D721Med (cell line): Measurements from ENCODE around the gene NBPF1.
"Not testable (repeated sequence)": the region's sequence is repeated elsewhere in the genome, so short reads cannot be mapped to it uniquely, and the experiment has no call there.

ENCODE experiments used
- DNase-seq: peaks from one replicate; pipeline ENCODE4 v3.0.0; 2011; ENCODE audit warnings: low spot score; ENCODE audit not compliant: insufficient read length
- FAIRE-seq: peaks from 2 replicates; lab custom pipeline; 2011; peaks lifted over from hg19 to GRCh38; lab: Jason Lieb, UNC
- TF ChIP-seq, protein P1 (sequence below): IDR thresholded peaks from 2 replicates; pipeline ENCODE4 v1.5.1; 2012; ENCODE audit warnings: mild to moderate bottlenecking, control low read depth; ENCODE audit not compliant: insufficient read depth; ENCODE audit errors: missing control alignments

The NBPF1 gene

DNA sequence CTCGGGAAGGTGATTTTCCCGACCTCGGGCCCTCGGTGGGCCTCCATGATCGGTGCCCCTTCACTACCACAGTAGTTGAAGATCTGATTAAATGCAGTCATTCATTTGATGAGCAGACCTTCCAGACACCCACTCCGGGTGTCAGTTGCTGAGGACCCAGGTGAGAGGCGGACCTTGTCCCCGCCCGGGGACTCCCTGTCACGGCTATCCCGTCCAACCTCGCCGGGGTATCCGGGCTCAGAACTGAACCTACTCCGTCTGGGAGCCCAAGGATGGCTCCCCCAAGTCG is 30.8 kb upstream of the NBPF1 start:
- FAIRE-seq (no peak), DNase-seq (no peak)
- TF ChIP-seq, protein P1, sequence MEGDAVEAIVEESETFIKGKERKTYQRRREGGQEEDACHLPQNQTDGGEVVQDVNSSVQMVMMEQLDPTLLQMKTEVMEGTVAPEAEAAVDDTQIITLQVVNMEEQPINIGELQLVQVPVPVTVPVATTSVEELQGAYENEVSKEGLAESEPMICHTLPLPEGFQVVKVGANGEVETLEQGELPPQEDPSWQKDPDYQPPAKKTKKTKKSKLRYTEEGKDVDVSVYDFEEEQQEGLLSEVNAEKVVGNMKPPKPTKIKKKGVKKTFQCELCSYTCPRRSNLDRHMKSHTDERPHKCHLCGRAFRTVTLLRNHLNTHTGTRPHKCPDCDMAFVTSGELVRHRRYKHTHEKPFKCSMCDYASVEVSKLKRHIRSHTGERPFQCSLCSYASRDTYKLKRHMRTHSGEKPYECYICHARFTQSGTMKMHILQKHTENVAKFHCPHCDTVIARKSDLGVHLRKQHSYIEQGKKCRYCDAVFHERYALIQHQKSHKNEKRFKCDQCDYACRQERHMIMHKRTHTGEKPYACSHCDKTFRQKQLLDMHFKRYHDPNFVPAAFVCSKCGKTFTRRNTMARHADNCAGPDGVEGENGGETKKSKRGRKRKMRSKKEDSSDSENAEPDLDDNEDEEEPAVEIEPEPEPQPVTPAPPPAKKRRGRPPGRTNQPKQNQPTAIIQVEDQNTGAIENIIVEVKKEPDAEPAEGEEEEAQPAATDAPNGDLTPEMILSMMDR: no peak

DNA sequence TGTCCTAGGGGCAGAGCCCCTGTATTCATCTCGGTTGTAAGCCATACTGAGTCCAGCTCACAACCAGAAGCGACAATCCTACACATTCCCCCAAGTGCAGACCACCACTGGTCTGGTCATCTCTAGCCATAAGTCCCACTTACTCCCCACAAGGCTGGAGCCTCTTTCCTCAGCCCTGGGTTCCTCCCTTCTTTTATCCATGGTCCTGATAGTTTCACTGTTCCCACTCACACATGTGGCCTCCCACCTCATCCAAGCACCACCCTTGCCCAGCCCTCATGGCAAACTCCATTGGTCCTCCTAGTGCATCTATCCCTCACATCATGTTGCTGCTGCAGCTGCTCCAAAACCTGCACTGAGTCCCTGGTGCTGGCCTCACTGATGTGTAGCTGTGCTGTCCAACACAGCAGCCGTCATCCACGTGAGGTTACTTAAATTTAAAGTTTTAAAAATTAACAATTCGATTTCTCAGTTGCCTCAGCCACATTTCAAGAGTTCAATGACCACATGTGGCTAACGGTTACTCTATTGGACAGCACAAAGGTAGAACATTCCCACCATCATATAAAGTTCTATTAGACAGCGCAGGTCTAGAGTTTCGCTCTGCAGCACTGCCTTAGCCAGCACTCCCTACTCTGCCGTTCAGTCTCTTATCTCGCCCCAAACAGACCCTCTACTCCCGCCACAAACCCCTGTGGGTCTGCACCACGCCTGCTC is 30.3 kb upstream of the NBPF1 start:
- not testable (repeated sequence) for FAIRE-seq, DNase-seq

- DNase-seq, FAIRE-seq: not testable (repeated sequence)
These were observed 29.6 kb upstream of the NBPF1 start for GRCh38 chr1:16643001-16643411.

DNA sequence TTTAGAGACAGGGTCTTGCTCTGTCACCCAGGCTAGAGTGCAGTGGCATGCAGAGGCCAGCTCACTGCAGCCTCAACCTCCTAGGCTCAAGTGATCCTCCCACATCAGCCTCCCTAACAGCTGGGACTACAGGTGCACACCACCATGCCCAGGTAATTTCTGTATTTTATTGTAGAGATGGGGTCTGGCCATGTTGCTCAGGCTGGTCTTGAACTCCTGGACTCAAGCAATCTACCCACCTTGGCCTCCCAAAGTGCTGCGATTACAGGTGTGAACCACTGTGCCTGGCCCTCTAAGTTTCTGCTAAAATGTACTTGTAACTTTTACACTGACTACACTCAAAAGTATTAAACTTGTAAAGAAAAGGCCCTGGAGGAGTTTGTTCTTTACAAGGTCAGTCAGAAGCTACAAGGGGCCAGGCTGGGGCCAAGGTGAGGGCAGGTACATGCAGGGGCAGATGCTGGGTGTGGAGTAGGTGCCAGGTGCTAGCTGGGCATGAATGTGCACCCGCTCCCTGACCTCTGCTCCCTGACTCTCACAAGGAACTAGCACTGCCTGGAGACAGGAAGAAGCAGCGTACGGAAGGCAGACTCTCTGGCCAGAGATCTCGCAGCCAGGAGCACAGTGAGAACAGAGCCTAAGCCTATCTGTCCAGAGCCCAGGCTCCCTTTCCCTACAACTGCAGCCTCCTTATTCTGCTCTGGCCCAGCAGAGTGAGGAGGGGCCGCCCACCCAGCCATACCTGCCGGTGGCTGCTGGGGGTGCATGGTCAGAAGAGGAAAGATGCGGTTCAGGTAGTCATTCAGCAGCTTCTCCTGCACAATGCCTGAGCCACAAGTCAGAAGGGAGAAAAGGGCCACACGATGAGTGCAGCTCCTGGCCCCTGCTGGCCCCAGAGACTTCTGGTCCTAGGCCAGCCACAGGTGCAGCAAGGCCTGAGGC is 28.9 kb upstream of the NBPF1 start:
- not testable (repeated sequence) for FAIRE-seq, DNase-seq

- DNase-seq, FAIRE-seq: not testable (repeated sequence)
These were observed 28.0 kb upstream of the NBPF1 start for GRCh38 chr1:16641159-16641975.

DNA sequence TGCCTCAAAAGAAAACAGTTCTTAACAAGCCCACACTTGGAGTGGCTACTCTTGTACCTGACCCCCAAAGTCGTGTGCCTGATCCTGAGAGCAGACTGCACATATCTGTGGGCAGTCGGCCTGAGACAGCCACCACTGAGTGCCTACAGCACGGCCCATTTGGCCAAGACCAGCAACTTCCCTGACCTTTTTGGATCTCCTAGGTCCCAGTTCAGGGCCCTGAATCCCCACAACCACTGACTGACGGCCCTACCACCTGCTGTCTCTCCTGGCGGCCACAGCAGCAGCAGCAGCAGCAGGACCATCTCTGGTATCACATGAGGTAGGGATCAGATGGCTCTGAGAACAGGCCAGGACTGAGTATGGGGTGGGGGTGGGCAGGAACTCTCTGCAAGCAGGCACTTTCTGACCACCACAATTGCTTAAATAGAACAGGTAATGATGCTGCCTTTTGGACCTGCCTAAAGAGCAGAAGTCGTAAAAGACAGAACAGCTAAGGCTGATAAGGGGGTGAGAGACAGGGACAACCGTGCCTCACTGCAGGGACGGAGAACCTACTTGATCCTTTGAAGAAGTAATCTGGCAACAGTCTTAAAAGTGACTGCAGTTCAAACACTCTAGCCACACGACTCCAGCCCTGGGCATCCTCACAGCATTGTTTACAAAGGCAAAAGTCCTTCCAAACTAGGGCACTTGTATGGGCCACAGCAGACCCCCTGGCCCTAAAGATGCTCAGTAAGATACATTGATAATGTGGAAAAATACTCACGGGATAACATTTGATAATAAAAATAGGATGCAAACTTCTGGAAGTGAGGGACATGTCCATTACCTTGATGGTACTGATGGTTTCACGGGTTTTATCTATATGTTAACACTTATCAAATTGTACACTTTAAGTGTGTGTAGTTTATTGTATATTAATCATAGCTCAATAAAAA is 26.0 kb upstream of the NBPF1 start:
- DNase-seq, FAIRE-seq: not testable (repeated sequence)

DNA sequence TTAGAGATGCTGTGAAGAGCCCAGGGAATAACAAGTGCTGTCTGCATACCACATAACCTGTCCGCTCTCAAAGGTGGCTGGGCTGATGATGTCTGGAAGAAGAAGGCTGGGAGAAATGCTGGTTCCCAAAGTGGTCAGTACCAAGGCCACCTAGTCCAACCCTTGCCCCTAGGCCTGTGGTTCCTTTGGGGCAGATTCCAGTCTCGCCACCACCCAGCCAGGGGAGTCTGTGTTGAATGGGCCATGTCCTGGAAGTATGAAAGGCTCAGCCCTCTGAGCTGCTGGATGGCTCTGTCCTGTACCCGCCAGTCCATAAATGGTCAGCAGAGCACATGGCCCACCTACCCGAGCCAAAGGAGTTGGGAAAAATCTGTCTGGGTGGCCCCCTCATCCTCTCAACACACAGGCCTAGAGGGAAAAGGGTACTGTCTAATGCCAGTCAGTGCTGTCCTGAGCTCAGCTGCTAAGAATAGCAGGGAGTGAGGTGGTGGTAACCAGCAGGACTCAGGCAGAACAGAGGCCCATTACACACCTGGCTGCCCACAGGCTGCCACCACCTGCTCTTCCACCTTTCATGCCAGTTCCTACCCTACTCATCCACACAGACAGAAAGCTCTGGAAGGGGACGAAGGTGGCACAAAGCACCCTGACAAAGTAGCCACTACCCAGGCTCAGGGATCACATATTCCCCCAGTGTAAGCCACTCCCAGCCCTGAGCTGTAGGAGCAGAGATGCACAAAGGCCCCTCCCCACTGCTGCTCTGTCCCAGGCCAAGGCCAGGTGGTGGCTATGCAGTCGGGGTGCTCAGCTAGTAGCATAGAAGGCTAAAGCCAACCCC is 24.8 kb upstream of the NBPF1 start:
- not testable (repeated sequence) for FAIRE-seq

DNA sequence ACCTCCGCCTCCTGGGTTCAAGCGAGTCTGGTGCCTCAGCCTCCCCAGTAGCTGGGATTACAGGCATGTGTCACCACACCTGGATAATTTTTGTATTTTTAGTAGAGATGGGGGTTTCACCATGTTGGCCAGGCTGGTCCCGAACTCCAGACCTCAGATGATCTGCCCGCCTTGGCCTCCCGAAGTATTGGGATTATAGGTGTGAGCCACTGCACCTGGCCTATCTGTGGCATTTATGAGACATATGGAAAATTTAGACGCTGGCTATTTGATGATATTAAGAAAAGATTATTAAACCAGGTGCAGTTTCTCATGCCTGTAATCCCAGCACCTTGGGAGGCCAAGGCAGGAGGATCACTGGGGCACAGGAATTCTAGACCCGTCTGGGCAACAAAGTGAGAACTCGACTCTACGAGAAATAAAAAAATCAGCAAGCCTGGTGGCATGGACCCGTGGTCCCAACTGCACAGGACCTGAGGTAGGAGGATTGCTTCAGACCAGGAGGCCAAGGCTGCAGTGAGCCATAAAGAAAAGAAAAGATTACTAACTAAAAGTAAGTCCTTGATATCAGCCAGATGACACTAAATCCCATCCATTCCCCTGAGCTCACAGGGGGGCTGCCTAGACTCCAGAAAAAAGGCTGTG is 23.3 kb upstream of the NBPF1 start:
- DNase-seq, FAIRE-seq: not testable (repeated sequence)

More for the DNA sequence above, 24.8 kb upstream of the NBPF1 start:
- not testable (repeated sequence) for DNase-seq

GRCh38 chr1:16635959-16636358 is 22.6 kb upstream of the NBPF1 start:
- not testable (repeated sequence) for FAIRE-seq, DNase-seq

DNA sequence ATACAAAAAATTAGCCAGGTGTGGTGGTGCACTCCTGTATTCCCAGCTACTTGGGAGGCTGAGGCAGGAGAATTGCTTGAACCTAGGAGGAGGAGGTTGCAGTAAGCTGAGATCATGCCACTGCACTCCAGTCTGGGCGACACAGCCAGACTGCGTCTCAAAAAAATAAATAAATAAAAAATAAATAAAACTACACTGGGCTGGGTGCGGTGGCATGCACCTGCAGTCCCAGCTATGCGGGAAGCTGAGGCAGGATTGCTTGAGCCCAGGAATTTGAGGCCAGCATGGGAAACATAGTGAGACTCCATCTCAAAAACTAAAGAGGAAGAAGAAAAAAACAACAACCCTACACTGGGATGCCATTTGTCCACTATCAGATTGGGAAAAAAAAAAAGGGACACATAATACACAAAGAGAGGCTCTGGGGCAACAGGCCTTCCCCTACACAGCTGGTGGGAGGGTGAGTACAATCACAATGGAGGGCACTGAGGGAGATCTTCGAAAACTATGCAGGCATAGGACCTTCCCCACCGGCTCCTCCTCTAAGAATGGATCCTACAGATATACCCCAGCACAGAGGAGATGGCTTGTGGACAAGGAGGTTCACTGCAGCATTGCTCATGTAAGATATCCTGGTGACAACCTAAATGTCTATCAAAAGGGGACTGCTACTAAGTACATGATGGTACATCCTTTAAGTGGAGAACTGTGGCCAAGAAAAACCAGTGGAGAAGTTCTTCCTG is 20.3 kb upstream of the NBPF1 start:
- DNase-seq, FAIRE-seq: not testable (repeated sequence)

GRCh38 chr1:16632044-16632850 is 18.9 kb upstream of the NBPF1 start:
- not testable (repeated sequence) for DNase-seq, FAIRE-seq
